DMS53 treated with DMSO at 0.1 percent for 48 hours (cell line): ENCODE data around the gene ILDR2.

Experiments
- DNase-seq: peaks from one replicate; lab custom pipeline; 2025; ENCODE audit not compliant: unreplicated experiment; lab: John Stamatoyannopoulos, UW

Gene ILDR2, protein sequence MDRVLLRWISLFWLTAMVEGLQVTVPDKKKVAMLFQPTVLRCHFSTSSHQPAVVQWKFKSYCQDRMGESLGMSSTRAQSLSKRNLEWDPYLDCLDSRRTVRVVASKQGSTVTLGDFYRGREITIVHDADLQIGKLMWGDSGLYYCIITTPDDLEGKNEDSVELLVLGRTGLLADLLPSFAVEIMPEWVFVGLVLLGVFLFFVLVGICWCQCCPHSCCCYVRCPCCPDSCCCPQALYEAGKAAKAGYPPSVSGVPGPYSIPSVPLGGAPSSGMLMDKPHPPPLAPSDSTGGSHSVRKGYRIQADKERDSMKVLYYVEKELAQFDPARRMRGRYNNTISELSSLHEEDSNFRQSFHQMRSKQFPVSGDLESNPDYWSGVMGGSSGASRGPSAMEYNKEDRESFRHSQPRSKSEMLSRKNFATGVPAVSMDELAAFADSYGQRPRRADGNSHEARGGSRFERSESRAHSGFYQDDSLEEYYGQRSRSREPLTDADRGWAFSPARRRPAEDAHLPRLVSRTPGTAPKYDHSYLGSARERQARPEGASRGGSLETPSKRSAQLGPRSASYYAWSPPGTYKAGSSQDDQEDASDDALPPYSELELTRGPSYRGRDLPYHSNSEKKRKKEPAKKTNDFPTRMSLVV

GRCh38 chr1:166975361-166976129 is at the start of gene ILDR2:
Gene ILDR2 (minus strand): TSS chr1:166975540. CDS start chr1:166975268, 272 bp downstream.
- peak; percentile 45 for DNase-seq

DNA sequence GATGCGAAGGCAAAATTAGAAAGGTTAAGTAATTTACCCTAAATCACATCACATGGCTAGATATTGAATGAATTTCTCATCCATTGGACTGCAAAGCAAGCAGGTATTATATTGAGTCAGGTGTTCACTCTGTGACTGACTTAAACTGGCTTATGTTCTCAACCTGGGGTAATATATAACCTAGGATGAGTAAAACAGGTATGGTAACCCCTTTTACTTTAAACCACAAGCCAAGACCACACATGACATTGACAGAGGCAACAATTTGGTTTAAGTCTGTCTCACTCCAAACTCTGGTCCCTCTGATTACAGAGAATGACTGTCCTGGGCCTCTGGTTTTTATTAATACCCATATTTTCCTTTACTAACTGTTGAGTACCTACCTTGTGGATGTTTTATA is 47.0 kb upstream of the ILDR2 start:
- DNase-seq: no peak

GRCh38 chr1:167016100-167016750 is 40.9 kb upstream of the ILDR2 start:
- DNase-seq: no peak

- no peak for DNase-seq
Observed at GRCh38 chr1:167013108-167013929, 38.0 kb upstream of the ILDR2 start.

GRCh38 chr1:167012570-167012969 is 37.2 kb upstream of the ILDR2 start:
- DNase-seq: no peak

DNA sequence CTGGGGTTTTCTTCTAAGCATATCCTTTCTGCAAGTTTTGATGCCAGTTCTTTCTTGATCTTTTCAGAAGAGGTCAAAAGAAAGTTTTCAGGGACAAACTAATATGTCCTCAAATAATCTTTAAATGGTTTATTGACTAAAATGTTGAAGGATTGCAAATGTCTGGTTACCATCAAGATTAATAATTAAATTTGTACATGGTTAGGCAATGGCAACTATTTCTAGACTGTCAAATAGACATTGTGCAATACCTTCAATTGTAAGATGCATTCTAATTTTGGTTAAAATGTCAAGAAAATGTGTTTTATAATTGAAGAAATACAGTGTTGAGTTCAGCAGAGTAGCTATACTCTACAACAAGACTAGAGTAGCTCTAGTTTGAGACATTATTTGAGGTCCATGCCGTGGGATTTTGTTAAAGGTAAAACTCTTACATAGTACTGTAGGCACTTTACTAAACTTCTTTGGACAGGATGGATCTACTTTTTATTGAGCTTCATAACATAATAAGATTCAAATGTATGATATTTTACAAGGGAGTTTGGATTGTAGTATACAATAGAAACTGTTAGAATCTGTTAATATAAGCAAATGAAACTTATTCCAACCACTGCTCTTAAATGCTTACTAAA is 36.3 kb upstream of the ILDR2 start:
- DNase-seq: no peak

- no peak for DNase-seq
Observed at GRCh38 chr1:167003711-167004110, 28.4 kb upstream of the ILDR2 start.

DNA sequence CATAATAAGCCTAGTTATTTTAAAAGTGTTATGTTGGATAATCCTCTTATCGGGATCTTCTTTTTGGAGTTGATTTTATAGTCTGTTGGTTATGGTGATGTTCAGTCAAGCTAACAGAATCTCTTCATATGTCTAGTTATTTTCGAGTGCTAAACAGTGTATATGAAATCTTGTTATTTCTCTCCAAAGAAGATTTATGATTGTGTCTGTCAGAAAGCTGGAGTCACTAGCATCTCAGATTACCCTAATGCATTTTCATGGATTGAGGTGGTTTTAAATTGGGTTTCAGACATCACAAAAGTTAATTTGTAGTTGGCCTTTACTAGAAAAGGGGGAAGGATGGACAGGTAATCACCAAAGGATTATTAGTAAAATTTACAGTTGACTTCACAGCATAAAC is 27.0 kb upstream of the ILDR2 start:
- no peak for DNase-seq

DNA sequence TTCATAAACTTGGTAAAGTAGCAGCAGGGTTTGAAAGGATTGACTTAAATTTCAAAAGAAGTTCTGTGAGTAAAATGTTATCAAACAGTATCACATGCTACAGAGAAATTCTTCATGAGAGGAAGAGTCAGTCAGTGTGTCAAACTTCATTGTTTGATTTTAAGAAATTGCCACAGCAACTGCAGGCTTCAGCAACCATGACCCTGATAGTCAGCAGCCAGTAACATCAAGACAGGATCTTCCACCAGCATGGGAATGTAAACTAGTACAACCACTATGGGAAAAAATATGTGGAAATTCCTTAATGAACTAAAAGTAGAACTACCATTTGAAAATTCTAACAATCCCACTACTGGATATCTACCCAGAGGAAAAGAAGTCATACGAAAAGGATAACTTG is 25.2 kb upstream of the ILDR2 start:
- no peak for DNase-seq

GRCh38 chr1:166999500-167000055 is 24.2 kb upstream of the ILDR2 start:
- DNase-seq: no peak

DNA sequence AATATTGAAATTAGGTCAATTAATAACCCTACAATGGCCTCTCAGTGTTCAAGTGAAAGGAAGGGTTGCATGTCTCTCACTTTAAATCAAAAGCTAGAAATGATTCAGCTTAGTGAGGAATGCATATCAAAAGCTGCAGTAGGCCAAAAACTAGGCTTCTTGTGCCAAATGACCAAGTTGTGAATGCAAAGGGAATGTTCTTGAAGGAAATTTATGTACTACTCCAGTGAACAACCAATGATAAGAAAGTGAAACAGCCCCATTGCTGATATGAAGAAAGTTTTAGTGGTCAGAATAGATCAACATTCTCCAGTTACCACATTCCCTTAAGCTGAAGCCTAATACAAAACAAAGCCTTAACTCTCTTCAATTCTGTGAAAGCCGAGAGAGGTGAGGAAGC is 23.7 kb upstream of the ILDR2 start:
- no peak for DNase-seq

DNA sequence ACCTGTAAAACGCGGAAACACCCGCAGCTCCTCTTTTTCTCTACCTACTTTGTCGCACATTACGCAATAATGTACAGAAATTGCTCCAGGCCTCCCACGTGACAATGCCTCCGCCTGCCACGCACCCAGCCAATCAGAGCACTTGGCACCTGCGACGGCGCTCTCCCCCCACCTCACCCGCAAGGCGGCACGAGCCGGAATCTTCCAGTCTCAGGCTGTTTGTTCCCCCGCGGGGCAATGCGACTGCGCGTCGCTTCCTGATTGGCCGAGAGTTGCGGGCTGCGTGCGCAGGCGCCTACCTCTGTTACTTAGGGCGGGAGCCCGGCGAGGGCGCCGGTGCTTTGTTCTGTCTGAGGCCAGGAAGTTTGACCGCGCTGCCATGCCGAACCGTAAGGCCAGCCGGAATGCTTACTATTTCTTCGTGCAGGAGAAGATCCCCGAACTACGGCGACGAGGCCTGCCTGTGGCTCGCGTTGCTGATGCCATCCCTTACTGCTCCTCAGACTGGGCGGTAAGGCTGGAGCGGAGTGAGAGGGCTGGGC is 13.7 kb upstream of the ILDR2 start, which contains the start of gene MAEL:
MAEL (plus strand) TSS at position 307 of the 542 bp plus-strand sequence; CDS start at position 380, 73 bp downstream.
- DNase-seq: no peak

GRCh38 chr1:166981589-166981988 is 6.2 kb upstream of the ILDR2 start:
- DNase-seq: no peak

DNA sequence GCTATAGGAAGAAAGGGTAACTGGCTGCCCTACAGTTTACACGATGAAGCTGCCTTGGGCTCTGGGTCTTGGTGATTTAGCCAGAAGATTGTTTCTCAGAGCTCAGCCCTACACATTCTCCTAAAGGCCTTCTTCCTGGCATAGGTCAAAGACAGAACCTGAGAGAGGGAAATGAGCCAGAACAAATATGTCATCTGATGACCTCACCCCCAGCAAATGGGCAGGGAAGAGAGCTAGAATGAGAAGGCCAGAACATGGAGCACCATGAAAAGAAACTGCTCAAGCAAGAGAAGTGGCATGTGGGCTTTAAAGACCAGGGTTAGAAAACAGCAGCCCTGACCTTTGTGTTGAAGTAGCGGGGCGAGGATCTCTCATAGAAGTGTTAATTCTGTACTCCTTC is 5.5 kb upstream of the ILDR2 start:
- DNase-seq: peak; percentile 36

GRCh38 chr1:166980383-166980782 is 5.0 kb upstream of the ILDR2 start:
- DNase-seq: no peak

DNA sequence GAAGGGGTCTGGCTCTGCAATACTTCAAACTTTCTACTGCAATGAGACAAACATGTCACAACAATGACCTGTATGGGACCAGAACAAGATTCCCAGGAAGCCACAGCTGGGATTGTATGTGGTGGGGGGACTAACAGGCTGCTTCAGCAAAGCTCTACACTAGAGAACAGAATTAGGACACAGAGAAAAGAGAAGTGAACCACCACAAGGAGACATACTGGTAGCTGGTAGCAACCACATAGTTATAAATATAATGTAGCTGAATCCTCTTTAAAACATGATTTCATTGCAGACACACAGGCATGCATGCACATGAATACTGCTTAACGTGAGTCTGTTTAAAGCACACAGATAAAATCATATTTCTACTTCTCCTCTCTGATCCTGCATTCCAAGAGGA is 3.5 kb upstream of the ILDR2 start:
- no peak for DNase-seq

DNA sequence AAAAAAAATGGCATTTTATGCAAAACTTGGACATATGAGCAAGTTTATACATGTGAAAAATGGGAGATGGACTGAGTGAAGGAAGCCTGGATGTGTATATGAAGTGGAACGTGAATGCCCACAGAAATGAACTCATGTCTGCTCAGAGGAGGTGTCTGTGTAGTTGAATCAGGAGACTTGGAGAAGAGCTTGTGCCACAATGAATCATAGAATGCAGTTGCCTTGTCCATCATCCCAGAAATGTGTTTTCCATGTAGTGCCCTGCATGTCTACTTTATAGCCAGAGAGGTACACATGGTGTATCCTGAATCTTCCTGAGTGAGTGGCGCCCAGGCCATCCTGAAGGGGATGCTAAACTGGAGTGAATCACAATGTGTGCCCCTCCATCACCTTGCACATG is 2.6 kb upstream of the ILDR2 start:
- DNase-seq: no peak

DNA sequence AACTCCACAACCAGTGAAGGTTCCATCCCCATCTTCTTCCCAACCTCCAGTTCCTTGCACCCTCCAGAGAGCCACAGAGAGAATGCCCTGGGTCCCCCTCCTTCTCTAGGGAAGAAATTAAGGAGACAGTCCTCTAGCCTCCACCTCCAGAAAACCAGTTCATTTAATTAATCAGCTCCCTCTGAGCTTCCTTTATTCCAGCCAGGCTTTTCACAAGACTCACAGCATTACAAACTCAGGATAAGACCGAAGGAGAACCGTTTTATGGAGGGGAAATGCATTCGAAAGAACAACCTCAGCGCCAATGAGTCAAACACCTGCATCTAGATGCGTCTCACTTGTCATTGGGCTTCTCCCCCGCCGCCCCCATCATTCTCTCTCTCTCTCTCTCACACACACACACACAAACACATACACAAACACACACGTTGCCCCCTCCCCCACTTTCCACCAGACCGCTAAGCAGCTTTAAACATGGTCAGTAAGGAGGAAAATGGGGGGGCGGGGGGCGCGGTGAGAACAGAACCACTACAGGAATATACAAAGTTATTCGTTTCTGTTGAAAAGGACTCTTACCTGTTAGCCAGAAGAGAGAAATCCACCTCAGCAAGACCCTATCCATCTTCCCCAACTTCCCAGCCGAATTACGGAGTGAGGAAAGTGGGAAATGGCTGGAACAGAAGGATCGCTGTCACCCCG is 544 bp downstream of the ILDR2 start:
- DNase-seq: no peak

- DNase-seq: no peak
Observed at GRCh38 chr1:166972826-166973225, 2.5 kb downstream of the ILDR2 start.
